ENCODE data around the gene ARMCX2. TPM values are rescaled to one million over a fixed set of nuclear protein-coding genes. Genes with fewer than 3 reads are reported as not detected.
"Not testable (repeated sequence)": the region's sequence is repeated elsewhere in the genome, so short reads cannot be mapped to it uniquely, and the experiment has no call there.

ARMCX2 gene
- total RNA-seq, 2 donors from 2014 or later: 0.55 to 1.4 TPM

DNA sequence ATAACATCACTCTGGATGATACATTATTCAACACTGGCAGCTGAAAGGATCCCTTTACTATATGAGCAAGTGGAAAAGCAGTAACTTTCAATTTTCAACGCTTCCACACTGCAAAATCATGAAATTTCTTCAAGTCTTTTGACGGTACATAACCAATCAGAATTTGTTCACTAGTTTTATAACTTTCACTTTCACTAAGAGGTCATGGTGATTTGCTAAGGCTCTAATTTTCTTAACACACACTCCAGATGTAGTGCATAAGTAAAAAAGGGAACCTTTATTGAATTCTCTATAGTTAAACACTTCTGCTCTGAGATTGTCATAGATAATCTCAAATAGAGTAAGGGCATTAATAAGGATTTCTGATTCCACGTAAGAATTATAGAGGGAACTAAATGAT is 4.1 kb downstream of the ARMCX2 start:
- DNase-seq: no peak
- peaks cover 2% of the 10 kb centered on the region for H3K4me1 Mint-ChIP-seq
- peaks cover 3% of the 10 kb centered on the region for H3K36me3 Mint-ChIP-seq (ENCODE audit: low read depth)
- ATAC-seq: no peak
- no peak overlapping the region for H3K27ac Mint-ChIP-seq
- H3K4me3 Mint-ChIP-seq: peak overlapping the region; percentile 33
- no peaks in the 10 kb centered on the region for H3K27me3 Mint-ChIP-seq
- H3K9me3 ChIP-seq (ENCODE audit: control insufficient read depth, low read length, poor library complexity, severe bottlenecking): no peaks in the 10 kb centered on the region

GRCh38 chrX:101647716-101648115 is 11.9 kb downstream of the ARMCX2 start:
- H3K4me1 Mint-ChIP-seq; H3K27ac Mint-ChIP-seq; DNase-seq; H3K36me3 Mint-ChIP-seq (ENCODE audit: low read depth); H3K9me3 ChIP-seq (ENCODE audit: control insufficient read depth, low read length, poor library complexity, severe bottlenecking); ATAC-seq; H3K27me3 Mint-ChIP-seq; H3K4me3 Mint-ChIP-seq: not testable (repeated sequence)

DNA sequence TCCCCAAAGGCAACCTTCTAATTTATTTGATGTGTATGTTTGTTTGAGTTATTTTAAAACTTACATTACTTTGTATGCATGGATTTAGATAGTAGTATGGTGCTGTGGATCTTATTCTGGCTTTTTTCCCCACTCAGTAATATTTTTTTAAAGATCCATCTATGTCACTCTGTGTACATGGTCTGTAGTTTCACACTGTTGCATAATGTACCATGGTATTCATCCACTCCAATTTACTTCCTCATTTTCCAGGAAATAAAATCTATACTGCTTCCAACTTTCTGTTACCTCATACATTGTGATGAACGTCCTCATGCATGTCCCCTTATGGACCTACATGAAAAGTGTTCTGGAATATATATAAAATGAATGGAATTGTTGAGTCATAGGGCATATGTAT is 17.6 kb downstream of the ARMCX2 start:
- H3K4me3 Mint-ChIP-seq: no peak overlapping the region
- H3K9me3 ChIP-seq (ENCODE audit: control insufficient read depth, low read length, poor library complexity, severe bottlenecking): no peaks in the 10 kb centered on the region
- no peak for ATAC-seq
- H3K4me1 Mint-ChIP-seq: peaks cover 3% of the 10 kb centered on the region
- peaks cover 5% of the 10 kb centered on the region for H3K36me3 Mint-ChIP-seq (ENCODE audit: low read depth)
- no peak for DNase-seq
- no peaks in the 10 kb centered on the region for H3K27me3 Mint-ChIP-seq
- no peak overlapping the region for H3K27ac Mint-ChIP-seq

- no peaks in the 10 kb centered on the region for H3K9me3 ChIP-seq (ENCODE audit: control insufficient read depth, low read length, poor library complexity, severe bottlenecking)
- Mint-ChIP-seq H3K4me3 (no peak overlapping the region), H3K36me3 (ENCODE audit: low read depth) (peaks cover 5% of the 10 kb centered on the region), H3K27me3 (no peaks in the 10 kb centered on the region), H3K4me1 (peaks cover 3% of the 10 kb centered on the region), H3K27ac (peak overlapping the region; percentile 66)
- ATAC-seq: no peak
- DNase-seq: no peak
These were observed 20.1 kb downstream of the ARMCX2 start for GRCh38 chrX:101639583-101639982.

GRCh38 chrX:101619364-101619763 is 40.3 kb downstream of the ARMCX2 start:
- Mint-ChIP-seq H3K27me3 (no peaks in the 10 kb centered on the region), H3K4me1 (peaks cover 20% of the 10 kb centered on the region), H3K27ac (no peak overlapping the region), H3K4me3 (peak overlapping the region; percentile 25), H3K36me3 (ENCODE audit: low read depth) (peaks cover 2% of the 10 kb centered on the region)
- no peaks in the 10 kb centered on the region for H3K9me3 ChIP-seq (ENCODE audit: control insufficient read depth, low read length, poor library complexity, severe bottlenecking)
- DNase-seq (no peak), ATAC-seq (no peak)

- H3K27me3 Mint-ChIP-seq: no peaks in the 10 kb centered on the region
- H3K4me1 Mint-ChIP-seq: peaks cover 12% of the 10 kb centered on the region
These were observed 42.1 kb downstream of the ARMCX2 start, which contains the start of gene ARMCX6 for GRCh38 chrX:101617211-101618191. TSS of gene ARMCX6 (minus strand) at chrX:101618000. CDS start at chrX:101616620, 1,380 bp downstream.

DNA sequence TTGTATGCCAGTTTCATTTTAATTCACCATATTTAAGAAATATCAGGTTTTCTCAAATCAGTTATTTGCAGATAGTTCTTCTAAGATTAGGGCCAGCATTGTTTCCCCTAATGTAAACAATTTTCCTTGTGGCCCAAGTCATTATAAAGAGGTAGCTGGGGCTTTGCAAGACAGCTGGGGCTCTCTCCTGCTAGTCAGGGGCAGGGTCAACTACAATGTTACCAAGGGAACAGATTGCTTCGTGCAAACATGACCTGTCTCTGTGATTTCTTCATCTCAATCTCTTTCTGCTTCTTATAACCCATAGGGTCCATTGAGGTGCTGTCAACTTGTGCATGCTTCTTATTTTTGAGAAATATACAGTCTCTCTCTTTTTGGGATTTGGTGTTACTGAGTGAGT is 53.9 kb downstream of the ARMCX2 start:
- Mint-ChIP-seq H3K4me1 (no peaks in the 10 kb centered on the region), H3K27me3 (no peaks in the 10 kb centered on the region), H3K4me3 (no peak overlapping the region), H3K27ac (no peak overlapping the region), H3K36me3 (ENCODE audit: low read depth) (no peaks in the 10 kb centered on the region)
- no peak for DNase-seq
- no peaks in the 10 kb centered on the region for H3K9me3 ChIP-seq (ENCODE audit: control insufficient read depth, low read length, poor library complexity, severe bottlenecking)
- no peak for ATAC-seq

More at GRCh38 chrX:101617211-101618191, 42.1 kb downstream of the ARMCX2 start, which contains the start of gene ARMCX6:
- no peaks in the 10 kb centered on the region for H3K9me3 ChIP-seq (ENCODE audit: control insufficient read depth, low read length, poor library complexity, severe bottlenecking)
- Mint-ChIP-seq H3K36me3 (ENCODE audit: low read depth) (no peaks in the 10 kb centered on the region), H3K4me3 (peak within 1 kb of the TSS; percentile 92), H3K27ac (peak within 1 kb of the TSS; percentile 92)
- ATAC-seq: peak; percentile 93
- peak; percentile 43 to 57 (median 55) for DNase-seq

Other genes with a start within 250 kb of the ARMCX2 start
- 1 to 10 TPM; 5.9 to 9.9 TPM for gene ARMCX4, start 174.4 kb downstream of the ARMCX2 start, total RNA-seq
- gene ARMCX1, start 109.3 kb downstream of the ARMCX2 start, total RNA-seq: under 1 TPM; 0.21 to 0.30 TPM
- gene ARMCX6, start 41.9 kb downstream of the ARMCX2 start, total RNA-seq: 10 to 100 TPM; 34.0 to 47.8 TPM
- 10 to 100 TPM; 47.5 to 49.9 TPM for gene ARMCX3, start 36.7 kb downstream of the ARMCX2 start, total RNA-seq